T-helper 9 cell (primary cell): ENCODE measurements around the gene KAZN.

Experiments
- DNase-seq: peaks from one replicate; pipeline ENCODE4 v3.0.0-alpha.2; 2020

The KAZN gene

GRCh38 chr1:15107058-15107687, 508.7 kb downstream of the KAZN start:
- DNase-seq, result no peak

- DNase-seq, result no peak
These were observed 509.4 kb downstream of the KAZN start for GRCh38 chr1:15107911-15108310.

GRCh38 chr1:15110128-15110866, 511.8 kb downstream of the KAZN start:
- no peak for DNase-seq

GRCh38 chr1:15110867-15111230, 512.4 kb downstream of the KAZN start:
- DNase-seq, result no peak

- no peak for DNase-seq
These were observed 514.7 kb downstream of the KAZN start for GRCh38 chr1:15113146-15113545.

GRCh38 chr1:15114884-15115283, 516.4 kb downstream of the KAZN start:
- DNase-seq, result no peak

GRCh38 chr1:15115542-15116330, 517.3 kb downstream of the KAZN start:
- DNase-seq, result no peak

GRCh38 chr1:15116966-15117365, 518.5 kb downstream of the KAZN start:
- no peak for DNase-seq

- no peak for DNase-seq
These were observed 519.3 kb downstream of the KAZN start for GRCh38 chr1:15117671-15118325.

- no peak for DNase-seq
These were observed 520.1 kb downstream of the KAZN start for GRCh38 chr1:15118579-15118978.

- DNase-seq, result no peak
These were observed 521.9 kb downstream of the KAZN start for GRCh38 chr1:15120251-15120945.

GRCh38 chr1:15122331-15122730, 523.8 kb downstream of the KAZN start:
- no peak for DNase-seq

- no peak for DNase-seq
These were observed 524.8 kb downstream of the KAZN start for GRCh38 chr1:15123270-15123669.

GRCh38 chr1:15123925-15124324, 525.4 kb downstream of the KAZN start:
- DNase-seq, result no peak

GRCh38 chr1:15124362-15125100, 526.0 kb downstream of the KAZN start:
- DNase-seq, result no peak

GRCh38 chr1:15125101-15125745, 526.7 kb downstream of the KAZN start:
- DNase-seq, result no peak

- DNase-seq, result no peak
These were observed 529.6 kb downstream of the KAZN start for GRCh38 chr1:15128077-15128476.

GRCh38 chr1:15128520-15129313, 530.2 kb downstream of the KAZN start:
- peak; percentile 56 for DNase-seq

GRCh38 chr1:15129944-15130343, 531.5 kb downstream of the KAZN start:
- DNase-seq, result no peak

GRCh38 chr1:15130607-15131006, 532.1 kb downstream of the KAZN start:
- no peak for DNase-seq

- DNase-seq, result no peak
These were observed 534.5 kb downstream of the KAZN start for GRCh38 chr1:15132965-15133364.
